GM18951 (cell line): ENCODE measurements around the gene IL34.
"Not testable (repeated sequence)": the region's sequence is repeated elsewhere in the genome, so short reads cannot be mapped to it uniquely, and the experiment has no call there.

Experiments used
- POLR2A ChIP-seq: IDR thresholded peaks from 4 replicates; pipeline ENCODE4 v1.6.1; 2011; ENCODE audit warnings: mild to moderate bottlenecking; ENCODE audit not compliant: insufficient read length, insufficient read depth; ENCODE audit errors: extremely low read depth
- in situ Hi-C: fragments of 300-500 bp; cut with MboI; formaldehyde crosslinking; loops from one replicate; pipeline ENCODE4 v1.12.0; 2022; ENCODE audit warnings: low sequenced_read_pairs, mixed read lengths, inconsistent platforms; ENCODE audit not compliant: unreplicated experiment

The IL34 gene

GRCh38 chr16:70665113-70665694 is 18.8 kb downstream of the IL34 start:
- no peak for TF ChIP-seq POLR2A
- in situ Hi-C loops = no loop called here

DNA sequence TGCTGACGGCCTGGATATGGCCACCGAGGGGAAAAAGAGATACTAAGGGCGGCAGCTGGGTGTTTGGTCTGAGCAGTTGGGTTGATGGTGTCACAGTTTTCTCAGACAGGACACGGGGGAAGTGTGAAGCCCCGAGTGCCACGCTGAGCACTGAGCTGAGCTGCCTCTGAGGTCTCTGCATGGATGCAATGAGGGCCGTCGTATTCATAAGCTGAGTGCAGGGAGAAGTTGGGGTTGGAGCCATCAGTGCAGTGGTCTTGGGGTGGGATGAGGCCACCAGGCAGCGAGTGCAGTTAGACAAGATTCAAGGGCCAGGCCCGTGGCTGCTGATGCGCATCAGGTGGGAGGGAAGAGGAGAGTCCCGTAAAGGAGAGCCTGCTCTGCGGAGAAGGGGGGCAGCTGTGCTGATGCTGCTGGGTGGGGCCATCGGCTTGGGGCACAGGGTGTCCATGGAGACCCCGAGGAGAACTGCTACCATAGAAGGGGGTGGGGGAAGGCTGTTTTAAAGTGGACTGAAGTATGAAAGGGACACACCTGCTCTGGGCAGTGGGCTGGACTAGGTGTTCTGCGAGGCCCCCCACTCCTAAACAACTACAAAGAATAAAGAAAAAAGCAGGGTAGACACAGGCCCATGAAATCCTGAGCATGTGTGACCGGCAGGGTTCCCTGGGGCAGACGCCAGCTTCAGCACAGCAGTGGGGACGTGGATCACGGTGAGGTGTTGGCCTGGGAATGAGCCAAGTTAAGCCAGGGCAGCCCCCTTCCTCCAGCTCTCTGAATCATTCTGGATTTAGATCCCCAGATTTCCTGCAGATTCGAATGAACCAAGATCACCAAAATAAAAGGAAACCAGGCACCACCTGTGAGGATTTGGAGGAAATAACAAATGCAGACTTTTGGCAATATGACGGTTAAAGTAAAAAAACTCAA is 19.7 kb downstream of the IL34 start:
- TF ChIP-seq POLR2A = no peak

GRCh38 chr16:70670175-70670574 is 23.8 kb downstream of the IL34 start:
- in situ Hi-C loops = no loop called here
- TF ChIP-seq POLR2A = no peak

More for the DNA sequence above, 19.7 kb downstream of the IL34 start:
- in situ Hi-C loops = no loop called here

- in situ Hi-C loops = not testable (repeated sequence)
These were observed 24.6 kb downstream of the IL34 start for GRCh38 chr16:70670938-70671337.

DNA sequence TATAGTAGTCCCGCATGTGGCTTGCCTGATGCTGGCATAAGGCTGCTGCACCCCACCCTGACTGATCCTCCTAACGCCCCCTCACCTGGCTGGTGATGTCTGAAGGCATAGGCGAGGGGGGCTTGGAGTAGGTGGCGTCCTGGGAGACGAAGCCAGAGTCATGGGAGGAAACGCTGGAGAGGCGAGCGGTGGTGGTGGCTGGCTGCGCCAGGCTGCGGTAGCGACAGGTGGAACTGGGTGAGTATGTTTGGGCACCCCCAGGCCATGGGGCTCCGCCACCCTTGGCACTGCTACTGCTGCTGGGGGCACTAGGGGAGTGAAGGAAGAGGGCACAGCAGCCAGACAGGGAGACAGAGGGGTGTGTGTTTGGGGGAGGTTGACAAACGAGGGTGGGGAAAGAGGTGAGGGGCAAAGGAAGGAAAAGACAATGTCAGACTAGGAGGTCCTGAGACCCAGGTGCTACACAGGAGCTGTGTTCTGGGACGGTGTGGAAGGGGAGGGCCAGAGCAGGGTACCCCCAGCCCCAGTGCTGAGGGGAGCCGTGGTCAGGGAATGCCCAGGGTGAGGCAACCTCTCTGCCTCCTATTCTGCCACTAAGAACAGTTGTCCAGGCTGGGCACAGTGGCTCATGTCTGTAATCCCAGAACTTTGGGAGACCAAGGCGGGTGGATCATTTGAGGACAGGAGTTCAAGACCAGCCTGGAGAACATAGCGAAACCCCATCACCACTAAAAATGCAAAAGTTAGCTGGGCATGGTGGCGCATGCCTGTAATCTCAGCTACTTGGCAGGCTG is 28.1 kb downstream of the IL34 start:
- in situ Hi-C loops = no loop called here
- TF ChIP-seq POLR2A = no peak

DNA sequence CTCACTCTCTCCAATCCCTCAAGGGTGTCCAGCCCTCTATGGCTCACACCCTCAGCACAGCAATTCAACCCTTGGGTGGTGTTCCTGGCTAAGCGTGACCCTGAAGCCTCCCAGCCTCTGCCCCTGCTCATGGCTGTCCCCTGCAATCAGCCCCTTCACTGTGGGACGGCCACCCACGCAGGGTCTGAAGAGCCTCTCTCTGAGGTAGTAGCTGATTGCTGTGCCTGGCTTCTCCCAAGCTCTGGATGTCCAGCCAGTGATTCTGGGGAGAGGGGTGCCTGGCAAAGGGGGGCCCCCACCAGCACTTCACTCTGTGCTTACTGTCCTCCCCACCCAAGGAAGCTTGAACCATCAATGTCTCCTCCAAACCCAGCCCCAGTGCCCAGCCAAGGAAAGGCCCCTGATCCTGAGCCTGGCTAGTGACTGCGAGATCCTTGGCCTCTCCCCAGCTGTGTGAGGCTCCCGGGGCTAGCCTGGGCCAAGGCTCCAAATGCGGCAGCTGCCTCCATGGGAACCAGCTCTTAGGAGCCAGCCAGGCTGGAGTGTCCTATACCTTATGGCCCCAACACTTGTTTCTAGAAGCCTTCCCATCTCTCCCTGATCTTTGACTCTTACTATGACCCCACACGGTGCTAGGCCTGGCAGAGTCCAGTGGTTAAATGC is 29.6 kb downstream of the IL34 start:
- no peak for TF ChIP-seq POLR2A
- in situ Hi-C loops = no loop called here

- TF ChIP-seq POLR2A = no peak
- in situ Hi-C loops = no loop called here
These were observed 30.5 kb downstream of the IL34 start for GRCh38 chr16:70676675-70677498.

DNA sequence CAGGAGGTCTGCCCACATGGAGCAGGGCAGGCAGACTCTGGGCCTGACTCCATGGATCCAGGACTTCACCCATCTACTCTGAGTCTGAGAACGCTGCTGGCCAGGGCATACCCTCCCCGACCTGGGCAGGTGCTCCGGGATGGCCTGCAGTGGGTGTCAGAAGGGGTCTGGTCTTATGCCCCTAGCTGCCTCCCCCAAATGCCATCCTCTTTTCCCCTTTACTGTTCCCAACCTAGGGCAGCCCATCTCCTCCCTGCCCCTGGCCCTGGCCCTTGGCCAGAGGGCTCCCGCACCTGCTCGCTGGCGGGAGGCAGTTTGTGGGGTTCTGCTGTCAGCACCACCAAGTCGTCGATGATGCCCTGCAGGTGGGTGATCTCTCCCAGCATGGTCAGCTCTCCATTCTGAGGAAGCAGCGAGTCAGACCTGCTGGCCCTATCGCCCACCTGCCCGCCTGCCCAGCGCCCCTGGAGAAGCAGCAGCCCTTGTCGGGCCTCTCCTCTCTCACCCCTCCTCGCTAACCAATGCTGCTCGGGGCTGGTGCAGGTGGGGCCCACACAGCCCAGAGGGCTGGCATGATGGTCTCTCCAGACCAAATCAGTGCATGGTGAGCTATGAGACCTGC is 31.3 kb downstream of the IL34 start:
- in situ Hi-C loops = no loop called here
- no peak for TF ChIP-seq POLR2A

GRCh38 chr16:70678121-70678897 is 31.9 kb downstream of the IL34 start:
- in situ Hi-C loops = no loop called here
- TF ChIP-seq POLR2A = no peak

DNA sequence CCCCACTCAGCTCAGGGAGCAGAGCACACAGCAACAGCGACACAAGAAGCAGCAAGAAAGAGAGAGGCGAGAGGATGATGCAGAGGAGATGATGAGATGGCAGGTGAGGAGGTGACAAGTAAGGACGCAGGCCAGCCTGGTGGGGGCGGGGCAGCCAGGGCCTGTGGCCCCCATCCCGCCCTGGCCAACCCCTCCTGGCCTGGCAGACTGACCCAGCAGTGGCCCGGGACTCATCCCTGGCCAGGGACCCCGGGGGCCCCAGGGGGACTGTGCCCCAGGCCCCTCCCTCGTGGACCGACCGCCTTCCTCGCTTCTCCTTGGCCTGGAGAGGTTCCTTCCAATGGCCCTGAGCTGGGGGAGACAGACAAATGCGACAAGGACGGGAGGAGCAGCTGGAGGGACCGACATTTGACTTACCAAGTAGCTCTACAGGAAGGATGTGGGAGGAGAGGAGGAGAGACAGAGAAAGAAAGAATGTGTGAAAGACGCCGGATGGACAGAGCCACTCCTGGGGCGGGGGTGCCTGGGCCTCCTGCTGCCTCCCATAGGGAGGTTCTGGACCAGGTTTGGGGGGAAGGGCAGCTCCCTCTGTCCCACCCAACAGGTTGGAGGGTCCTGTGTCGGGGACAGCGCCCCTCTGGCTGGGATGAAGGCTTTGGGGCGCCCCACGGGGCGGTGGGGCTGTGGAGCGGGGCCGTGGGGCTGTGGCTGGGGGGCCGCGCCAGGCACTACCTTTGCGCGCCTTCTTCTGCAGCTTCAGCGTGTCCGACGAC is 32.7 kb downstream of the IL34 start:
- in situ Hi-C loops = no loop called here
- TF ChIP-seq POLR2A = no peak
